NCI-H748 (cell line): ENCODE measurements around the gene PRMT7.
A peak's percentile ranks its signal among the peaks of the same experiment; 100 is the strongest.

Source experiments
- DNase-seq: peaks from one replicate; lab custom pipeline; 2025; ENCODE audit not compliant: unreplicated experiment; lab: John Stamatoyannopoulos, UW

PRMT7 gene

GRCh38 chr16:68389006-68389405 lies 78.2 kb downstream of the PRMT7 start:
- DNase-seq, result no peak

DNA sequence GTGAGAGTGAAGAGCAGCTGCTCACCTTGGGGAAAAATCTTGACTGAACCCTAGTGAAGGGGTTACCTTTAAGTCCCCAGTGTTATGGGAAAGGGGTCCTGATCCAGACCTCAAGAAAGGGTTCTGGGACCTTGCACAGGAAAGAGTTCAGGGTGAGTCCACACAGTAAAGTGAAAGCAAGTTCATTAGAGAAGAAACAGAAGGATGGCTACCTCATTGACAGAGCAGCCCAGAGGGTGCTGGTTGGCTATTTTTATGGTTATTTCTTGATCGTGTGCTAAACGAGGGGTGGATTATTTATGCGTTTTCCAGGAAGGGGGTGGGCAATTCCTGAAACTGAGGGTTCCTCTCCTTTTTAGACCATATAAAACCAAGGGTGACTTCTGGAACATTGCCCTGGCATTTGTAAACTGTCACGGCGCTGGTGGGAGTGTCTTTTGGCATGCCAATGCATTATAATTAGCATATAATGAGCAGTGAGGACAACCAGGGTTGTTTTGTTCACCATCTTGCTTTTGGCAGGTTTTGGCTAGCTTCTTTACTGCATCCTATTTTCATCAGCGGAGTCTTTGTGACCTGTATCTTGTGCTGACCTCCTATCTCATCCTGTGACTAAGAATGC lies 79.0 kb downstream of the PRMT7 start:
- no peak for DNase-seq

DNA sequence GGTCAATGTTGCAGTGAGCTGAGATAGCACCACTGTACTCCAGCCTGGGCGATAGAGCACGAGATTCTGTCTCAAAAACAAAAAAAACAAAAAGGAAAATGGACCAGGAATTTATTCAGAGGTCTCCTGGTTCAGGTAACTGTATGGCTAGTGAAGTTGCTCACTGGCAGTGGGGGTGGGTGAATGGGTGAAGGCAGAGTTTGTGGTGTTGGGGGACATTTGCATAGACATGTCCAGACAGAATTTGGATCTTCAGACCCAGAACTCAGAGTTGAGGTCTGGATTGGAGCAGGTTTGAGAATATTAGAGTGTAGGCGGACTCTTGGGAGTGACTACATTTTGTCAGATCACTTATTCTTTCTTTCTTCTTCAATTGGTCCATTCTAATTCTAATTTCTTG lies 82.5 kb downstream of the PRMT7 start:
- DNase-seq, result no peak

DNA sequence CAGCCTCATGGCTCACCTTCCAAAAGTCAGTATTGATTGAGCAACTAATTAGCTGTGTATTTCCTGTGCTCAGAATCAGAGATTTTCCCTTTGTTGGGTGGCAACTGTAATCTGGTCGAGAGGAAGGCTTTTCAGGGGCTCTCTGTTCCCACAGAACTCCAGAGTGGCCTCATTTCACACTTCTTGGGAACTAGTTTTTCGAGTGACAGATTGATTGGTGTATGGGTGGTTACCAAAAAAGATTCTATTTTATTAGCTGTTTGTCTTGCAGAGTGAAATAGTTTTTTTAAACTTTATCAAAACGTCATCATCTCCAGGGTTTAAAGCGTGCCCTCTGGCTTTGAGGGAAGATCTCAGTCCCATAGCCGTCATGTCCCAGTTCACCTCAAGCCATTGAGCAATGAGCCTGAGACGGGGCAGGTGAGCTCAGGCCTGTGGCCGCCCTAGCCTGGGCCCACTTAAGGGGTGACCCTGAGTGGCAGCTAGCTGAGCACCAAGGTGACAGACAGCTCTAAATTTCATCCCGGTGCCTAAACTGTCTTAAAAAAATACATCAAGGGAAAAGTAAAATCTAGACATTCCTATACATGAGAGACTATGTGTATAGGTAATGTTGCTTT lies 84.5 kb downstream of the PRMT7 start:
- DNase-seq, result no peak

DNA sequence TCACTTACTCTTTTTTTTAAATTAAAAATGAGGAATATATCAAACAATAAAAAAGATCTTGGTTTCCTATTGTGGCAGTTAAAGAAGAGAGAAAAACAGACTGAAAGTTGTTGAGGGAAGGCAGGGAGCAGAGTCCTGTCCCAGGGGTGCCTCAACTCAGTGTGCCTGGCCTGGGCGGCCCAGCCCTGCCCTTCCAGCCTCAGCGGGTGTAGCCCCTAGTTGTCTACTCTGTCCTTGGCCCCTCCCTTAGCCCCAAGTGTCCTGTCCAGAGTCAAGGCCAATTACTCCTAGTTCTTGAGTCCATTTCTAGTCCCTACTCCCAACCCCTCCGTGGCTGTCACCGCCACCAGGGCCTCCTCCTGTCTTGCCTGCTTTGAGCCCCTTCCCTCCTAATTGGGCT lies 85.0 kb downstream of the PRMT7 start:
- no peak for DNase-seq

DNA sequence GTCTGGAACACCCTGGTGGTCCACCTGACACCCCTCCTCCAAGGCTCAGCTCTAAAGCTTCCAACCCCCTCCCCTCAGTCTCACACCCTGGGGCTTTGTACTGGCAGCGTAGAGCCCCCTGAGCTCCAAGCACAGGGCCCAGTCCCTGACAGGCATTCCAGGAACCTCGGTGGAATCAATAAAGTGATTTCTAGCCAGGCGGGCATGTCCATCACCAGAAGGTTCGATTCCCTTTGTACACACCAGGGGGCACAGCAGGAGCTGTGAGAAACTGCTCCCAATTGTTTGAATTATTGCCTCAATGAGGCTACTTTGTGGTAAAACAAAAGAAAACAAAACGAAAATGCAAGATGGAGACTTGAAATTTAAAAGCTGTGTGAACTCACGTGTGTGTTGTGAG lies 85.7 kb downstream of the PRMT7 start:
- DNase-seq, result peak; percentile 7

DNA sequence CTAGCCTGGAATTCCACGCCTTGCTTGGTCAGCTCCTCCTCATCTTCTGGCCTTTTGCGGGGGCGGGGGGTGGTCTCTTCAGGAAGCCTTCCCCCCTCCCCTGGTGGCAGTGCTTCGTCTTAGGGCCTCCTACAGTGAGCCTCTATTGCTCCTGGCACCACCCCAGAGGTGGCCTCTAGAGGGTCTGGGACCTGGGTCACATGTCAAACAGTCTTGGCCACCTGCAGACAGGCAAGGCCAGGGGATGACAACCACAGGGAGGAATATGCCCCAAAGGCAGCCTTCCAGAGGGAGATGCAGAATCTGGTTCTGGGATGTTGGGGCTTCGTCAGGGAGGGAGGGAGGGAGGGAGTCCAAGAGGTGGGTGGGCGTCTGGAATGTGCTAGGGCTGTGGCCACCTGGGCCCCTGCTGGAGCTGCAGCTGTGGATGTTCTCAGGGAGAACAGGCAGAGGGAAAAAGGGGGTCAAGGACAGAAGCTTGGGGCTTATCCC lies 86.9 kb downstream of the PRMT7 start:
- DNase-seq, result no peak

DNA sequence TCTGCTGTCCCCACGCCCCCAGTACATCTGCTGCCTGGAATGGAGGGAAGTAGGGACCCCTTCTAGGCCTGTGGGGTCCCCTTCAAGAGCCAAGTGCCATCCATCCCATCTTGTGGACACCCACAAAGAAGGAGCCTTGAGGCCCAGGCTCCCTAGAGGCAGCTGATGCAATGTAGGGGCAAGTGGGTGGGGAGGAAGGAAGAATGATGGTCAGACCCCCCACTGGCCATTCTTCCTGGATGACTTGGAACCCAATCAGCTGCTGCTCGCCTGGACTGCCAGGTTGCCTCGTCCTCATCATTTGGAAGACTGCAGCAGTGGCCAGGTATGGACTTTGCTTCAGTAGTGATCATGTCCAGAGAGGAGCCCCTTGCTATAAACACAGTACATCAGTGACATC lies 88.6 kb downstream of the PRMT7 start:
- DNase-seq, result no peak

- DNase-seq, result no peak
Measured at GRCh38 chr16:68400083-68400923, 89.5 kb downstream of the PRMT7 start.

DNA sequence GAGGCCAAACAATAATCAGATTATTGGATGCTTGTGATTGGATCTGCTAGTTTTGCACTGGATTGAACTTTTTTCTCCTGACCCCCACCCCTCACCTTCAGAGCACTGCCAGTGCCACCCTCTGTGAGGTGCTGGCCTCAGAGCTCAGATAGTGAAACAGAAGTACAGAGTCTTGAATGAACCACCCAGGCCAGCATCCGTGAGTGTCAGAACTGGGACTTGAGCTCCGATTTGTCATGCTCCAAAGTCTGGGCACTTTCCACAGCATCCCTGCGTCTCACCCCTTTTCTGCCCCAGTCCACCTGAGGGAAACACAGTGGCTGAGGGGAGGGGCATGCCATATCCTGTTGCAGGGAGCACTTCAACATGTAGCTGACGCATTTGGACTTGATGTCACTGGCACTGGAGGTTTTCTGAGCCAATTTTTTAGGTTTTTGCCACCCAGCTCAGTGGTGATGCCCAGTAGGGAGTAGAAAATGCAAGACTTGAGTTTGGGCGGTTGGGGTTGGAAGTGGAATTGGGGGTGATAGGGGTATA lies 90.2 kb downstream of the PRMT7 start:
- no peak for DNase-seq

- no peak for DNase-seq
Measured at GRCh38 chr16:68401871-68402747, 91.3 kb downstream of the PRMT7 start.

- DNase-seq, result no peak
Measured at GRCh38 chr16:68402748-68403040, 91.9 kb downstream of the PRMT7 start.

DNA sequence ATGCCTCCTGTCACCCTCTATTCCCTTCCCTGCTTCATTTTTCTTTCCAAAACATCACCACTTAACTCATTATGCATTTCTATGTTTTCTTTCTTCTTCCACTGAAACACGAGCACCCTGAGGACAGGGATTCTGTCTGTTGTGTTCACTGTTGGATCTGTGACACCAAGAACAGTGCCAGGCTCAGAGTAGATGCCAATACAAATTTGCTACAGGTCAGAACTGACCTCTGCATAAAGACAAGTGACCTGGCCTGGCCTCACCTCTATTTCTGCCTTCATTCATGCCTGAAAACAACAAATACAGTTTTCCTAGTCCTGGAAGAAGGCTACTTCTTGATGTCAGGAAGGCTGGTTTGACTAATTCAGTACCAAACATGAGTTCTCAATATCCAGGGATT lies 92.4 kb downstream of the PRMT7 start:
- DNase-seq, result no peak

GRCh38 chr16:68403704-68404103 lies 92.9 kb downstream of the PRMT7 start:
- no peak for DNase-seq

- no peak for DNase-seq
Measured at GRCh38 chr16:68404736-68405345, 94.0 kb downstream of the PRMT7 start.

DNA sequence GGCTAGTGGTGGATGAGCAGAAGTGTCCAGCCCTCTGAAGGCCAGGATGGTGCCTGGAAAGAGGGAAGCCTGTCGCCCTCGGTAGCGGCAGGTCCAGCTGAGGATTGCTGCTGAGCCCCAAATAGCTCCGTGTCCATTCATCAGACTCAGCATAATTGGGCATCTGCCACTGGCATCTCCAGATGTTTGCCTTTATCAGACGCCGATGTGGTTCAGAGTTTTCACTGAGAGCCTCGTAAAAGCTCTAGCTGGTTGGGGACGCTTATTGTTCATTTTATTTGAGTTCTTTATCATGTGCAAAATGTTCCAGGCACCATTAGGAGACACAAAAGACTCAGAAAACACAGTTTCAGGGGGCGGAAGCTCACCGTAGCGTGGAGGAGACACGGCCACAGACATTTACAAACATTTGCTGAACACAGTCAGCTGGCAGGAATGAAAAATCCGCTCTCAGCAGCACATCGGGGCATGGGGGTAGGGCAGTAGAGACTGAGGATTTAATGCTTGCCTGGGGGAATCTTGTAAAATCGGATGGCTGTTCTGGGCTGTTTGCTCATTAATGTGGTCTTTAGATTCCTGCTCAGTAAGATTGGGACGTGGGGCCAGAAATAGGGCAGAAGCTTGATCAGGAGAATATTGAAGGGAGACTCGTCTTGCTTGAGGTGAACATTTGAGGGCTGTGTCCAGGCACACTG lies 95.8 kb downstream of the PRMT7 start:
- DNase-seq, result peak; percentile 54
